HepG2 (cell line): Measurements from ENCODE around the gene TMX1. TPM values are rescaled to one million over a fixed set of nuclear protein-coding genes. Genes with fewer than 3 reads are reported as not detected.

Experiments used
- ATAC-seq: fragments of 200-7000 bp; cut with Tn5 transposase; 3 replicates; pipeline ENCODE4 v1.9.1; 2020; ENCODE audit warnings: mild to moderate bottlenecking, moderate library complexity
- BruUV-seq: library from RNA; stranded (reverse); fragments of 400-500 nt; replicated peaks from 2 replicates; lab custom pipeline; 2021; lab: Mats Ljungman, UMichigan
- CTCF ChIA-PET: fragments of 300-600 bp; formaldehyde crosslinking; extraction: SDS; loops from one replicate; lab custom pipeline; 2021; ENCODE audit warnings: low total read pairs, inconsistent platforms, low intra/inter-chr PET ratio; lab: Yijun Ruan, JAX
- POLR2A ChIA-PET: fragments of 350-600 bp; sonication (Branson Sonifier 250); formaldehyde crosslinking; loops from one replicate; lab custom pipeline; 2020; ENCODE audit warnings: antibody characterized with exemption, inconsistent platforms; lab: Yijun Ruan, JAX
- DNase-seq: peaks from one replicate; pipeline ENCODE4 v3.0.0-alpha.2; 2015; ENCODE audit warnings: low spot score
- FAIRE-seq: peaks from 3 replicates; lab custom pipeline; 2011; peaks lifted over from hg19 to GRCh38; lab: Jason Lieb, UNC
- H2AFZ ChIP-seq: one replicate; pipeline ENCODE4 v1.6.1; 2011; ENCODE audit warnings: low read length, inconsistent platforms
- H3K27ac ChIP-seq: fragments of 300-600 bp; 3 replicates; pipeline ENCODE4 v1.8.0; 2011; ENCODE audit warnings: mixed run types, mild to moderate bottlenecking, mixed read lengths, low read length, inconsistent platforms; ENCODE audit not compliant: insufficient read depth; ENCODE audit errors: extremely low read length
- H3K27me3 ChIP-seq, 2 experiments: fragments of 200-600 bp in 1 of 2; 2 replicates in 1 of 2; 3 replicates in 1 of 2; pipeline versions ENCODE4 v1.6.0 to v1.8.0; 2011; ENCODE audit warnings: low read length in 2 of 2, mild to moderate bottlenecking in 2 of 2, moderate library complexity in 2 of 2, inconsistent platforms in 1 of 2; ENCODE audit not compliant: insufficient read depth in 2 of 2, control insufficient read depth in 1 of 2
- H3K36me3 ChIP-seq, 2 experiments: fragments of 200-600 bp in 1 of 2; replicated peaks in 1 of 2; 2 replicates in 1 of 2; 3 replicates in 1 of 2; pipeline versions ENCODE4 v1.5.1 to v1.8.0; 2011; ENCODE audit warnings: low read length in 2 of 2, inconsistent platforms in 1 of 2; ENCODE audit not compliant: insufficient read depth in 2 of 2, control insufficient read depth in 1 of 2
- H3K4me1 ChIP-seq: 2 replicates; pipeline ENCODE4 v1.5.1; 2012; ENCODE audit warnings: low read length, inconsistent platforms; ENCODE audit not compliant: insufficient read depth
- H3K4me2 ChIP-seq: 2 replicates; pipeline ENCODE4 v1.6.0; 2011; ENCODE audit warnings: low read depth, low read length, inconsistent platforms
- H3K4me3 ChIP-seq, 3 experiments: fragments of 200-600 bp in 1 of 3; sonication (generic), shearing (Covaris generic) in 1 of 3; replicated peaks in 1 of 3; 2 replicates each; pipeline ENCODE4 v1.5.1; 2011 to 2016; ENCODE audit warnings: low read length in 3 of 3, inconsistent platforms in 2 of 3, low read depth in 2 of 3, mild to moderate bottlenecking in 2 of 3, control low read depth in 1 of 3, mixed read lengths in 1 of 3; ENCODE audit not compliant: insufficient read depth in 1 of 3
- H3K79me2 ChIP-seq: one replicate; pipeline ENCODE4 v1.6.1; 2011; ENCODE audit warnings: low read length, inconsistent platforms; ENCODE audit not compliant: insufficient read depth
- H3K9ac ChIP-seq: 2 replicates; pipeline ENCODE4 v1.6.0; 2011; ENCODE audit warnings: mild to moderate bottlenecking, low read depth, low read length, inconsistent platforms; ENCODE audit not compliant: insufficient read depth
- H3K9me3 ChIP-seq: 2 replicates; pipeline ENCODE4 v1.5.1; 2012; ENCODE audit warnings: mild to moderate bottlenecking, low read length
- H4K20me1 ChIP-seq: 2 replicates; pipeline ENCODE4 v1.6.0; 2011; ENCODE audit warnings: inconsistent platforms, mild to moderate bottlenecking, low read length, moderate library complexity; ENCODE audit not compliant: insufficient read depth
- ASH2L ChIP-seq: fragments of 300-600, 200-600 bp; sonication (generic); IDR thresholded peaks from 2 replicates; pipeline ENCODE4 v1.7.0; 2017; ENCODE audit warnings: low read depth, mild to moderate bottlenecking, moderate library complexity, mixed read lengths, low read length; ENCODE audit not compliant: insufficient read length
- HIVEP1 ChIP-seq: sonication (generic); formaldehyde crosslinking; IDR thresholded peaks from 2 replicates; pipeline ENCODE4 v1.4.0; 2020; ENCODE audit warnings: mild to moderate bottlenecking, missing genetic modification reagents
- HNF4G ChIP-seq, 2 experiments: sonication (generic) in 1 of 2; formaldehyde crosslinking in 1 of 2; IDR thresholded peaks; 2 replicates each; pipeline versions ENCODE4 v1.4.0 to v1.6.1; 2011 to 2020; ENCODE audit warnings: borderline replicate concordance in 2 of 2, low read depth in 2 of 2, mild to moderate bottlenecking in 2 of 2, low read length in 1 of 2, missing genetic modification reagents in 1 of 2, moderate library complexity in 1 of 2
- HOMEZ ChIP-seq: IDR thresholded peaks from 2 replicates; pipeline ENCODE4 v1.6.1; 2016; ENCODE audit warnings: low read depth
- KAT2B ChIP-seq: fragments of 150-350 bp; IDR thresholded peaks from 2 replicates; pipeline ENCODE4 v1.6.1; 2014; ENCODE audit warnings: low read depth, low read length, borderline replicate concordance
- MAFF ChIP-seq: IDR thresholded peaks from 2 replicates; pipeline ENCODE4 v1.6.1; 2011; ENCODE audit warnings: low read depth, low read length, improper control_type of control experiment
- MAFK ChIP-seq, 2 experiments: IDR thresholded peaks in 1 of 2; conservative IDR thresholded peaks in 1 of 2; 2 replicates each; pipeline ENCODE4 v1.6.1; 2011; ENCODE audit warnings: improper control_type of control experiment in 2 of 2, low read length in 2 of 2
- PHF8 ChIP-seq: sonication (generic); formaldehyde crosslinking; IDR thresholded peaks from 2 replicates; pipeline ENCODE4 v1.5.0; 2020; ENCODE audit warnings: missing genetic modification reagents
- ZBTB44 ChIP-seq: sonication (generic); formaldehyde crosslinking; IDR thresholded peaks from 2 replicates; pipeline ENCODE4 v1.4.0; 2020; ENCODE audit warnings: missing genetic modification reagents
- ZNF550 ChIP-seq: sonication (generic); formaldehyde crosslinking; IDR thresholded peaks from 2 replicates; pipeline ENCODE4 v1.4.0; 2020; ENCODE audit warnings: mild to moderate bottlenecking, missing genetic modification reagents, borderline replicate concordance
- ZNF576 ChIP-seq: sonication (generic); formaldehyde crosslinking; IDR thresholded peaks from 2 replicates; pipeline ENCODE4 v1.4.0; 2020; ENCODE audit warnings: mild to moderate bottlenecking, missing genetic modification reagents
- ZNF839 ChIP-seq: sonication (generic); formaldehyde crosslinking; IDR thresholded peaks from 2 replicates; pipeline ENCODE4 v1.4.0; 2020; ENCODE audit warnings: missing genetic modification reagents, mild to moderate bottlenecking, borderline replicate concordance
- WGBS: methylation state at CpG from one replicate; pipeline ENCODE4 v1.1.6; 2017; ENCODE audit warnings: low lambda C conversion rate; 5-methylcytosine and 5-hydroxymethylcytosine counted together
- in situ Hi-C: cut with HindIII; loops from 2 replicates; pipeline ENCODE4 v1.10.0; 2017; ENCODE audit warnings: low pct_unique_long_range_greater_than_20kb; ENCODE audit not compliant: extremely low pct_ligation_motif_present
- intact Hi-C: fragments of 100-400 bp; cut with micrococcal nuclease; formaldehyde crosslinking; loops from one replicate; pipeline ENCODE4 v1.10.0; 2022; ENCODE audit not compliant: unreplicated experiment
- polyA plus RNA-seq, 8 experiments: library from polyadenylated mRNA; depleted of rRNA in 3 of 8; stranded (reverse) in 7 of 8; unstranded in 1 of 8; fragments of >200 nt; fragmentation: Illumina TruSeq in 4 of 8; extraction: Trizol in 4 of 8; gene quantifications; 2 replicates each; pipeline versions ENCODE4 v1.2.1 to v1.2.3, GENCODE V29; 2011 to 2016; ENCODE audit warnings: low read depth in 4 of 8, missing spikeins in 1 of 8, mixed read lengths in 1 of 8; ENCODE audit not compliant: insufficient read depth in 1 of 8
- total RNA-seq, 5 experiments: library from RNA; depleted of rRNA; stranded (reverse); fragments of >200 nt; fragmentation: Illumina TruSeq; extraction: Trizol; gene quantifications; 2 replicates each; pipeline ENCODE4 v1.2.3, GENCODE V29; 2016; ENCODE audit warnings: low read depth in 1 of 5

The TMX1 gene
- total and polyA plus RNA-seq, 2 of the 13 experiments (the other 11 are each of a cell fraction or from before 2014, with no cell fraction given), result 23.0 to 56.8 TPM

GRCh38 chr14:51246032-51246431 is 6.0 kb downstream of the TMX1 start (continued):
- no peak for TF ChIP-seq HIVEP1 (CRISPR knock-in tag)
- no peak for TF ChIP-seq HOMEZ (CRISPR knock-in tag)
- TF ChIP-seq ZNF576 (CRISPR knock-in tag), result no peak
- no peak for TF ChIP-seq HNF4G (IDR thresholded peaks at IDR 0.05; ENCODE audit: borderline replicate concordance, low read depth, low read length)
- no peak for TF ChIP-seq HNF4G (CRISPR knock-in tag; IDR thresholded peaks at IDR 0.05; ENCODE audit: borderline replicate concordance, low read depth)

- H3K36me3 ChIP-seq, result peaks cover 19 to 71% of the 10 kb centered on the region in 2 experiments
- in situ Hi-C loops (no loop called here), intact Hi-C loops (no loop called here)
- no peaks in the 10 kb centered on the region; the same call in 1 of the 2 replicates for H4K20me1 ChIP-seq
- no peak overlapping the region for H3K4me3 ChIP-seq
- peaks cover 1% of the 10 kb centered on the region for H3K4me1 ChIP-seq
- H2AFZ ChIP-seq, result no peak overlapping the region
- 97% methylated on average over 4 of the region's 4 CpGs for WGBS
- no peak overlapping the region for H3K9ac ChIP-seq
- H3K27me3 ChIP-seq, result no peaks in the 10 kb centered on the region
- TF ChIP-seq KAT2B (no peak), MAFK (conservative IDR thresholded peaks at IDR 0.05 in 1 of 2, IDR thresholded peaks at IDR 0.05 in 1 of 2; ENCODE audit: low read length in 2 of 2) (peak; percentile 74 to 93; a peak in 3 of 4 replicates), ZNF839 (CRISPR knock-in tag) (no peak), ZNF550 (no peak), ASH2L (no peak), ZBTB44 (CRISPR knock-in tag) (no peak), MAFF (peak; percentile 81), PHF8 (CRISPR knock-in tag) (no peak)
- POLR2A ChIA-PET, result no interaction called here
- no TSS peak for BruUV-seq
- FAIRE-seq, result no peak
- ATAC-seq, result no peak
- peaks cover 20% of the 10 kb centered on the region for H3K79me2 ChIP-seq
- no peak overlapping the region for H3K27ac ChIP-seq
- CTCF ChIA-PET, result no interaction called here
- no peak overlapping the region for H3K4me2 ChIP-seq
- DNase-seq, result no peak
- H3K9me3 ChIP-seq, result no peaks in the 10 kb centered on the region
Observed at GRCh38 chr14:51248016-51248987, 8.3 kb downstream of the TMX1 start.
